ENCODE measurements around the gene KRTAP9-3.
"Not testable (repeated sequence)": the region's sequence is repeated elsewhere in the genome, so short reads cannot be mapped to it uniquely, and the experiment has no call there.

KRTAP9-3 gene, protein sequence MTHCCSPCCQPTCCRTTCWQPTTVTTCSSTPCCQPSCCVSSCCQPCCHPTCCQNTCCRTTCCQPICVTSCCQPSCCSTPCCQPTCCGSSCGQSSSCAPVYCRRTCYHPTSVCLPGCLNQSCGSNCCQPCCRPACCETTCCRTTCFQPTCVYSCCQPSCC

DNA sequence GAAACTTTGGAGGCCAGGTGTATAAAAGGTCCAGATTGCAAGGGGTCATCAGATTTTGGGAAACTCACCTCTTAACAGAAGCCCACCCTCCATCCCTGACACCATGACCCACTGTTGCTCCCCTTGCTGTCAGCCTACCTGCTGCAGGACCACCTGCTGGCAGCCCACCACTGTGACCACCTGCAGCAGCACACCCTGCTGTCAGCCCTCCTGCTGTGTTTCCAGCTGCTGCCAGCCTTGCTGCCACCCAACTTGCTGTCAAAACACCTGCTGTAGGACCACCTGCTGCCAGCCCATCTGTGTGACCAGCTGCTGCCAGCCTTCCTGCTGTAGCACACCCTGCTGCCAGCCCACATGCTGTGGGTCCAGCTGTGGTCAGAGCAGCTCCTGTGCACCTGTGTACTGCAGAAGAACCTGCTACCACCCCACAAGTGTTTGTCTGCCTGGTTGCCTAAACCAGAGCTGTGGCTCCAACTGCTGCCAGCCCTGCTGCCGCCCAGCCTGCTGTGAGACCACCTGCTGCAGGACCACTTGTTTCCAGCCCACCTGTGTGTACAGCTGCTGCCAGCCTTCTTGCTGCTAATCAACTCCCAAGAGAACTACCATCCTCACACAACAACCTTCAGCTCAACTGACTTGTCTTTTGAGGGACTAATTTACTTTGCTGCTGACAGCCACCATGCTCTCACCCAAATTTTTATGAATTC lies at the start of gene KRTAP9-3:
KRTAP9-3 (plus strand) TSS at position 51 of the 707 bp plus-strand sequence; CDS start at position 104, 53 bp downstream.
- DNase-seq: not testable (repeated sequence)

DNA sequence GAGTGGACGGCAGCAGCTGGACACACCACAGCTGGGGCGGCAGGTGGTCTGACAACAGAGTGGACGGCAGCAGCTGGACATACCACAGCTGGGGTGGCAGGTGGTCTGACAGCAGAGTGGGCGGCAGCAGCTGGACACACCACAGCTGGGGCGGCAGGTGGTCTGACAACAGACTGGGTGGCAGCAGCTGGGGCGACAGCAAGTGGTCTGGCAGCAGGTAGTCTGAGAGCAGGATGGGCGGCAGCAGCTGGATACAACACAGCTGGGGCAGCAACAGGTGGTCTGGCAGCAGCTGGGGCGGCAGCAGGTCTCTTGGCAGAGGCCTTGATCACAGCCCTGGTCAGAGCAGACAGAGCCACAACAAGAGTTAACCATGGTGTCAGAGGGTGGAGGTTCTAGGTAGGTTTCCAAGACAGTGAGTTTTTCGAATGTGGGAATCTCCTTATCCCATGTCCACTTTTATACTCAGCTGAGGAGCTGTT lies 47.7 kb upstream of the KRTAP9-3 start, which contains the start of gene KRTAP4-1:
KRTAP4-1 (minus strand) TSS at position 432 of the 482 bp plus-strand sequence; CDS start at position 375, 57 bp downstream.
- no peak for DNase-seq

- DNase-seq: no peak
Measured at GRCh38 chr17:41185001-41185400, 47.2 kb upstream of the KRTAP9-3 start.

GRCh38 chr17:41186872-41187271 lies 45.4 kb upstream of the KRTAP9-3 start:
- no peak for DNase-seq

- DNase-seq: not testable (repeated sequence)
Measured at GRCh38 chr17:41189837-41190318, 42.4 kb upstream of the KRTAP9-3 start, which contains the start of gene KRTAP9-1. Gene KRTAP9-1, plus strand, starts transcription at chr17:41189887. Its CDS starts 0 bp downstream, at chr17:41189887.

DNA sequence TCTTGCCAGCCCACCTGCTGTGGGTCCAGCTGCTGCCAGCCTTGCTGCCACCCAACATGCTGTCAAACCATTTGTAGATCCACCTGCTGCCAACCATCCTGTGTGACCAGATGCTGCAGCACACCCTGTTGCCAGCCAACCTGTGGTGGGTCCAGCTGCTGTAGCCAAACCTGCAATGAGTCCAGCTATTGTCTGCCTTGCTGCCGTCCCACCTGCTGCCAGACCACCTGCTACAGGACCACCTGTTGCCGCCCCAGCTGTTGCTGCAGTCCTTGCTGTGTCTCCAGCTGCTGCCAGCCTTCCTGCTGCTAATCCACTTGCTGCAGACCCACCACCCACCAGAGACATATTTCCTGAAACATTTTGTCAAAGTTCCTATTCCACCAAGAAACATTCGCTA lies 41.9 kb upstream of the KRTAP9-3 start:
- DNase-seq: no peak

DNA sequence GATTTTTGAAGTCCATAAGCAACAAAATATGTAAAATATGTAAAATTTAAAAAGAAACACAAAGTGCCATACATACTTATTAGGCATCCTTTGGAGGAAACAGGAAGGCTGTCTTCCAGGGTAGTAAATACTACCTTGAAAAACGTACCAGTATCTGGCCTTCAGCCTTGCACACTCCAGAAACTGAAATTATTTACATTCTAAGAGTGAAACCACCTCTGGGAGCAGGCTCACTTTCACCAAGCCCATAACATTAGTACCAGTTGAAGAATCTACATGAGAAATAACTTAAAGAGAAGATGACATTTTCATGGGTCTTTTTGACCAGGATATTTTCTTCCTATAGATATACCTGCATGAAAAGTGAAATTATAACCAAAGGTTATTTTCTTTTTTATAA lies 36.2 kb upstream of the KRTAP9-3 start:
- no peak for DNase-seq

DNA sequence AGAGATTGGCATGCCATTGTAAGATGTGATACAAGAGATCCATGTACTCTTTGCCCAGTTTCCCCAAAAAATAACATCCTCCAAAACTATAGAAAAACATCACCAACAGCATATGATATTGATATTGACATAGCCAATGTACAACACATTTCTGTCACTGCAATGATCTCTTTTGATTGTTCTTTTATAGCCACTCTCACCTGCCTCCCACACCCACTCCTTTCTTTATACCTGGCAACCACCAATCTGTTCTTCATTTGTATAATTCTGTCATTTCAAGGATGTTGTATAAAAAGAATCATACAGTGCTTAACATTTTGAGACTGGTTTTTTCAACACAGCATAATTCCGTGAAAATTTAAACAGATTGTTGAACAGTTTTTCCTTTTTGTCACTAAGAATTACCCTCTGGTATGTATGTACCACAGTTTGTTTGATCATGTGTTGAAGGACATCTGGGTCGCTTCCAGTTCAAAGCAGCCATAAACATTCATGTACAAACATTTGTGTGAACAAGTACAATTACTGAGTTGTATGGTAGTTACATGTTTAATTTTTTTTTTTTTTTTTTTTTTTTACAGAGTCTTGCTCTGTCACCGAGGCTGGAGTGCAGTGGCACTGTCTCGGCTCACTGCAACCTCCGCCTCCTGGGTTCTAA lies 32.7 kb upstream of the KRTAP9-3 start:
- DNase-seq: no peak

DNA sequence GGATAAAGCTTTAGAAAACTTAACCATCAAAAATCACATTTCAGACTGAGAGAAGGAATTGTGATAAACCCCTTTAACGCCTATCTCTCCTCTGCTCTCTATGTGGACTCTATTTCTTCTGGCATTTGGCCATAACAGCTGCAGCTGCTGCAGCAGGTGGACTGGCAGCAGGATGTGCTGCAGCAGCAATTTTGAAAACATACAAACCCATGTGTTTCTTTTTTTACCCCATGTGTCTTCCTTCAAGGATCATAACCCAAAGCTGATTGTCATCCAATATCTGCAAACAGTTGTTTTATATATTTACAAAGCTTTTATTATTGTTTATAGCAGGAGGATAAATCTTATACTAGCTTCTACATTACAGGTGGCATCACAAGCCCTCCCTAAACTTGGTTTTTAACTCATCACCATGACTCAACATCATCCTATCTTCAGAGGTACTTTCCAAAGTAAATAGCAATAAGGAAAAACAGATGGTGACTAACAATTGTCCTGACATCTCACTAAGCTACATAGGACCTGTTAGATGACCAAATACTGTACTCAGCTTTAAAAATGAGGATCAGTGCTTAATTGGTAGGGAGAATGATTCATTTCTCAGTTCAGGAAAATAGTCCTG lies 20.3 kb upstream of the KRTAP9-3 start:
- DNase-seq: no peak

GRCh38 chr17:41212524-41213169 lies 19.6 kb upstream of the KRTAP9-3 start:
- DNase-seq: no peak

DNA sequence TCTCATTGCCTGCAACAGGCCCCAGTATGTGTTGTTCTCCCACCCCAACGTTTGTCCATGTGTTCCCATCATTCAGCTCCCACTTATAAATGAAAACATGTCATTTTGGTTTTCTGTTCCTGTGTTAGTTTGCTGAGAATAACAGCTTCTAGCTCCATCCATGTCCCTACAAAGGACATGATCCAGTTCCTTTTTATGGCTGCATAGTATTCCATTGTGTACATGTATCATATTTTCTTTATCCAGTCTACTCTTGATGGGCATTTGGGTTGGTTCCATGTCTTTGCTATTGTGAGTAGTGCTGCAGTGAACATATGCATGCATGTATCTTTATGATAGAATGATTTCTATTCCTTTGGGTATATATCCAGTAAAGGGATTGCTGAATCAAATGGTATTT lies 16.6 kb upstream of the KRTAP9-3 start:
- DNase-seq: no peak

DNA sequence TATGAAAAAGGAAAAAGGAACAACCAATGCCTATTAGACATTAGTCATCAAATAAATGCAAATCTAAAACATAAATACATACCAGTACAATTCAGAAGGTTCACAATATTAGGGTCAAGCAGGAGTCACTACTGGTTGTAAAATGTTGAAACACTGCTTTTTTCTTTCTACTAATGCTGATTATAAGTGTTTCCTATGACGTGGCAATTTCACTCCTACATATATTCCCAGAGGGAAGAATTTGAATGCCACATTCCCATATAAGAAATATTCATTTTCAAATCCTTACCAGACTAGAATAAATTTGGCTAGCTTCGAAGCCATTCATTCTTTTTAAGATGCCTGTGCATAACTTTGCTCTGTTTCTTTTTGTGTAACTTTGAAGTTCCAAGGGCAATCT lies 8.4 kb upstream of the KRTAP9-3 start:
- no peak for DNase-seq

- DNase-seq: no peak
Measured at GRCh38 chr17:41226051-41226450, 6.2 kb upstream of the KRTAP9-3 start.

GRCh38 chr17:41226598-41227095 lies 5.6 kb upstream of the KRTAP9-3 start, which contains the start of gene KRTAP9-2:
Gene KRTAP9-2, plus strand, starts transcription at chr17:41226648. Its CDS starts 7 bp downstream, at chr17:41226655.
- DNase-seq: not testable (repeated sequence)

GRCh38 chr17:41230094-41230493 lies 2.2 kb upstream of the KRTAP9-3 start:
- no peak for DNase-seq

- no peak for DNase-seq
Measured at GRCh38 chr17:41231731-41232130, 518 bp upstream of the KRTAP9-3 start.

- not testable (repeated sequence) for DNase-seq
Measured at GRCh38 chr17:41237116-41237515, 4.9 kb downstream of the KRTAP9-3 start.

DNA sequence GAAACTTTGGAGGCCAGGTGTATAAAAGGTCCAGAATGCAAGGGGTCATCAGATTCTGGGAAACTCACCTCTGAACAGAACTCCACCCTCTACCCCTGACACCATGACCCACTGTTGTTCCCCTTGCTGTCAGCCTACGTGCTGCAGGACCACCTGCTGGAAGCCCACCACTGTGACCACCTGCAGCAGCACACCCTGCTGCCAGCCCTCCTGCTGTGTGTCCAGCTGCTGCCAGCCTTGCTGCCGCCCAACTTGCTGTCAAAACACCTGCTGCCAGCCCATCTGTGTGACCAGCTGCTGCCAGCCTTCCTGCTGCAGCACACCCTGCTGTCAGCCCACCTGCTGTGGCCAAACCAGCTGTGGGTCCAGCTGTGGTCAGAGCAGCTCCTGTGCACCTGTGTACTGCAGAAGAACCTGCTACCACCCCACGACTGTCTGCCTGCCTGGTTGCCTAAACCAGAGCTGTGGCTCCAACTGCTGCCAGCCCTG lies 5.7 kb downstream of the KRTAP9-3 start, which contains the start of gene KRTAP9-8:
KRTAP9-8 (plus strand) TSS at position 51 of the 489 bp plus-strand sequence; CDS start at position 104, 53 bp downstream.
- DNase-seq: not testable (repeated sequence)

DNA sequence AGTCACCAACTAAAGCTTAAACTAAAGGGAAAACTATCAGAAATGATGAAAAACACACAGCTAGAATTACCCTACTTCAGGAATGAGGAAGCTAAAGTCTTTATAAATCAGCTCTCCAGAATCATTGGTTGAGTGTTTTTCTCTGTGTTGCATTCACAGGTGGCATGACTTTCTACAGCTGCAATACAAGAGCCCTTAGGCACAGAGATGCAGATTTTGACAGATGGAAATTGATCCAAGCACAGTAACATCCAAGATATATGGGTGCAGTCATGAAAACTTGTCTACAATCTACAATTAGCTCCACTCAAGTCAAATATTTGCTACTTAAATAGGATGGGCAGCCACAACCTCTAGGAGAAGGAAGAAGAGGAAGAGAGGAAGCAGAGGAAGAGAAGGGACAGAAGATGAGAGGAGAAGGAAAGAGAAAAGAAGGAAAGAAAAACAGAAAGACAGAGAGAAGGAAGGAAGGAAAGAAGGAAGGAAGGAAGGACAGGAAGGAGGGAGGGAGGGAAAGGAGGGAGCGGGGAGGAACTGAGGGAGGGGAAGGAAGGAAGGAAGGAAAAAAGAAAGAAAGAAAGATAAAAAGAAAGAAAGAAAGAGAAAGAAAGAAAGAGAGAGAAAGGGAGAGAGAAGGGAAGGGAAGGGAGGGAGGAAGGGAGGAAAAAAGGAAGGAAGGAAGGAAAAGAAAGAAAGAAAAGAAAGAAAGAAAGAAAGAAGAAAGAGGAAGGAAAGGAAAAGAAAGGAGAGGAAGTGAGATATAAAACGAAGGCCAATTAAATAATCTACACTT lies 14.9 kb downstream of the KRTAP9-3 start:
- not testable (repeated sequence) for DNase-seq

GRCh38 chr17:41249637-41250240 lies 17.5 kb downstream of the KRTAP9-3 start, which contains the start of gene KRTAP9-4:
Gene KRTAP9-4, plus strand, starts transcription at chr17:41249687. Its CDS starts 34 bp downstream, at chr17:41249721.
- DNase-seq: not testable (repeated sequence)
